Measurements from ENCODE around the gene ATP2B2.

GRCh38 chr3:10531031-10531430 lies 25.6 kb upstream of the ATP2B2 start:
- no peak for TF ChIP-seq CTCF (tag by site-specific recombination; IDR thresholded peaks at IDR 0.05)
- no peak for TF ChIP-seq KLF7 (tag by site-specific recombination; IDR thresholded peaks at IDR 0.05; ENCODE audit: borderline replicate concordance)
- no peak for TF ChIP-seq SP2 (tag by site-specific recombination; IDR thresholded peaks at IDR 0.05)
- no peak for TF ChIP-seq ZNF398 (tag by site-specific recombination; IDR thresholded peaks at IDR 0.05)
- TF ChIP-seq ZNF670 (tag by site-specific recombination; IDR thresholded peaks at IDR 0.05; ENCODE audit: low read depth) = no peak
- no peak for TF ChIP-seq ZNF555 (tag by site-specific recombination; conservative IDR thresholded peaks at IDR 0.05)
- TF ChIP-seq ELK4 (IDR thresholded peaks at IDR 0.05; ENCODE audit: borderline replicate concordance, low read depth, low read length) = no peak
- no peak for TF ChIP-seq ZBTB26 (tag by site-specific recombination; optimal IDR thresholded peaks at IDR 0.05)
- no peak for TF ChIP-seq ZNF394 (tag by site-specific recombination; IDR thresholded peaks at IDR 0.05; ENCODE audit: borderline replicate concordance)
- no peak for TF ChIP-seq ZNF140 (tag by site-specific recombination; IDR thresholded peaks at IDR 0.05)
- no peak for TF ChIP-seq REST (tag by site-specific recombination; IDR thresholded peaks at IDR 0.05)
- no peak for TF ChIP-seq ATF2 (tag by site-specific recombination; IDR thresholded peaks at IDR 0.05; ENCODE audit: low read depth)
- no peak for TF ChIP-seq TCF7L2 (IDR thresholded peaks at IDR 0.05; ENCODE audit: borderline replicate concordance, low read depth, low read length)
